Measurements from ENCODE around the gene TMEM151B. TPM values are rescaled to one million over a fixed set of nuclear protein-coding genes. Genes with fewer than 3 reads are reported as not detected.

TMEM151B gene
- total RNA-seq, 2 donors from 2014 or later, result 0.09 to 1.1 TPM

GRCh38 chr6:44245391-44245911 lies 24.8 kb upstream of the TMEM151B start:
- peaks cover 0 to 13% of the 10 kb centered on the region in 2 donors for H3K36me3 ChIP-seq
- peak overlapping the region; percentile 98 to 100 for H3K27ac ChIP-seq
- H3K4me1 ChIP-seq (replicated peaks), result peaks cover 7% of the 10 kb centered on the region
- H3K27me3 ChIP-seq (replicated peaks; ENCODE audit: insufficient read depth), result no peaks in the 10 kb centered on the region
- TF ChIP-seq POLR2AphosphoS5 (IDR thresholded peaks at IDR 0.05), result no peak
- no peak for TF ChIP-seq CTCF (IDR thresholded peaks at IDR 0.05)
- no peak for TF ChIP-seq POLR2A (IDR thresholded peaks at IDR 0.05)
- intact Hi-C loops (cut with DNase I), result no loop called here
- no peak for DNase-seq (ENCODE audit: low spot score)
- H3K4me3 ChIP-seq, result peak overlapping the region; percentile 98
- WGBS, result 62% methylated on average over 12 of the region's 12 CpGs
- no peaks in the 10 kb centered on the region for H3K9me3 ChIP-seq

- under 1% methylated on average over 54 of the region's 62 CpGs for WGBS
- peak; percentile 78 for DNase-seq (ENCODE audit: low spot score)
Measured at GRCh38 chr6:44245912-44246662, 24.2 kb upstream of the TMEM151B start.

GRCh38 chr6:44246663-44247337 lies 23.4 kb upstream of the TMEM151B start, which contains the start of gene HSP90AB1:
Gene HSP90AB1, plus strand, starts transcription at chr6:44247101. Its CDS starts 1,529 bp downstream, at chr6:44248630.
- Histone ChIP-seq H3K4me3 (peak within 1 kb of the TSS; percentile 98), H3K4me1 (replicated peaks) (peaks cover 7% of the 10 kb centered on the region), H3K9me3 (no peaks in the 10 kb centered on the region), H3K27ac (peak within 1 kb of the TSS; percentile 98 to 100), H3K36me3 (peaks cover 11 to 17% of the 10 kb centered on the region in 2 donors), H3K27me3 (replicated peaks; ENCODE audit: insufficient read depth) (no peaks in the 10 kb centered on the region)
- WGBS, result under 1% methylated on average over 34 of the region's 34 CpGs
- TF ChIP-seq POLR2A (IDR thresholded peaks at IDR 0.05) (peak; percentile 86), CTCF (IDR thresholded peaks at IDR 0.05) (peak in 1 of 4 experiments; percentile 4), POLR2AphosphoS5 (IDR thresholded peaks at IDR 0.05) (peak; percentile 98)
- intact Hi-C loops (cut with DNase I), result no loop called here
- peak; percentile 98 for DNase-seq (ENCODE audit: low spot score)

More at GRCh38 chr6:44245912-44246662, 24.2 kb upstream of the TMEM151B start:
- peaks cover 6 to 17% of the 10 kb centered on the region in 2 donors for H3K36me3 ChIP-seq
- TF ChIP-seq CTCF (IDR thresholded peaks at IDR 0.05), result peak in 3 of 4 experiments; percentile 49 to 54 (median 53)
- TF ChIP-seq POLR2A (IDR thresholded peaks at IDR 0.05), result peak; percentile 58
- TF ChIP-seq POLR2AphosphoS5 (IDR thresholded peaks at IDR 0.05), result peak; percentile 87
- no peaks in the 10 kb centered on the region for H3K9me3 ChIP-seq
- H3K4me3 ChIP-seq, result peak overlapping the region; percentile 98
- H3K4me1 ChIP-seq (replicated peaks), result peaks cover 7% of the 10 kb centered on the region
- H3K27me3 ChIP-seq (replicated peaks; ENCODE audit: insufficient read depth), result no peaks in the 10 kb centered on the region
- H3K27ac ChIP-seq, result peak overlapping the region; percentile 98 to 100
- intact Hi-C loops (cut with DNase I), result no loop called here

- Histone ChIP-seq H3K9me3 (no peaks in the 10 kb centered on the region), H3K4me1 (replicated peaks) (peaks cover 9% of the 10 kb centered on the region), H3K36me3 (peaks cover 14 to 17% of the 10 kb centered on the region in 2 donors), H3K4me3 (peak overlapping the region; percentile 98), H3K27ac (peak overlapping the region; percentile 98 to 100), H3K27me3 (replicated peaks; ENCODE audit: insufficient read depth) (no peaks in the 10 kb centered on the region)
- no peak for TF ChIP-seq CTCF (IDR thresholded peaks at IDR 0.05)
- peak; percentile 96 for TF ChIP-seq POLR2AphosphoS5 (IDR thresholded peaks at IDR 0.05)
- TF ChIP-seq POLR2A (IDR thresholded peaks at IDR 0.05), result peak; percentile 31
- peak; percentile 62 for DNase-seq (ENCODE audit: low spot score)
- under 1% methylated on average over 39 of the region's 52 CpGs for WGBS
- intact Hi-C loops (cut with DNase I), result no loop called here
Measured at GRCh38 chr6:44247338-44248302, 22.6 kb upstream of the TMEM151B start.
